ENCODE results near the gene CRAMP1. TPM values are rescaled to one million over a fixed set of nuclear protein-coding genes. Genes with fewer than 3 reads are reported as not detected.

The CRAMP1 gene
- total RNA-seq, 4 donors from 2014 or later, result 2.6 to 25.5 (median 8.6) TPM

DNA sequence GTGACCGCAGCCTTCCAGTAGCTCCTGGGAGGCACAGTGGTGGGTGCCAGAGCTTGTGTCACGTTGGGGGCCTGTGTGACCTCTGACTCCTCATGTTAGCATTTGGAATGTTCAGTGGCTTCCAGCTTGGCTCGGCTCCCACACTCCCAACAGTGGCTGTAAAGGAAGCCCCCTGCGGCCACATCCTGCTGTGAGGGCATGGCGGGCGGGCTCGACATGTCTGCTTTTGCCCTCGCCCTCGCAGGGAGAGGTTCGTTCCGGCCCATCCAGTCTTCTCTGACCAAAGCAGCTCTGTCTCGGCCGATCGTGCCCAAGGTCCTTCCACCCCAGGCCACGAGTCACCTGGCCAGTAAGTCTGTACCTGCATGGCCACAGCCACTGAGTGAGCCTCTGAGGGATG lies 53.7 kb downstream of the CRAMP1 start:
- H3K27ac ChIP-seq, result no peak overlapping the region
- no peak for DNase-seq
- H3K9me3 ChIP-seq, result no peaks in the 10 kb centered on the region
- intact Hi-C loops (cut with DNase I; ENCODE audit: low total_unique reads), result no loop called here
- no peaks in the 10 kb centered on the region for H3K4me1 ChIP-seq
- no peaks in the 10 kb centered on the region for H3K27me3 ChIP-seq
- TF ChIP-seq POLR2A (IDR thresholded peaks at IDR 0.05), result no peak
- TF ChIP-seq, protein P1, sequence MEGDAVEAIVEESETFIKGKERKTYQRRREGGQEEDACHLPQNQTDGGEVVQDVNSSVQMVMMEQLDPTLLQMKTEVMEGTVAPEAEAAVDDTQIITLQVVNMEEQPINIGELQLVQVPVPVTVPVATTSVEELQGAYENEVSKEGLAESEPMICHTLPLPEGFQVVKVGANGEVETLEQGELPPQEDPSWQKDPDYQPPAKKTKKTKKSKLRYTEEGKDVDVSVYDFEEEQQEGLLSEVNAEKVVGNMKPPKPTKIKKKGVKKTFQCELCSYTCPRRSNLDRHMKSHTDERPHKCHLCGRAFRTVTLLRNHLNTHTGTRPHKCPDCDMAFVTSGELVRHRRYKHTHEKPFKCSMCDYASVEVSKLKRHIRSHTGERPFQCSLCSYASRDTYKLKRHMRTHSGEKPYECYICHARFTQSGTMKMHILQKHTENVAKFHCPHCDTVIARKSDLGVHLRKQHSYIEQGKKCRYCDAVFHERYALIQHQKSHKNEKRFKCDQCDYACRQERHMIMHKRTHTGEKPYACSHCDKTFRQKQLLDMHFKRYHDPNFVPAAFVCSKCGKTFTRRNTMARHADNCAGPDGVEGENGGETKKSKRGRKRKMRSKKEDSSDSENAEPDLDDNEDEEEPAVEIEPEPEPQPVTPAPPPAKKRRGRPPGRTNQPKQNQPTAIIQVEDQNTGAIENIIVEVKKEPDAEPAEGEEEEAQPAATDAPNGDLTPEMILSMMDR (IDR thresholded peaks at IDR 0.05), result no peak
- no peaks in the 10 kb centered on the region for H3K36me3 ChIP-seq
- H3K4me3 ChIP-seq, result no peak overlapping the region

DNA sequence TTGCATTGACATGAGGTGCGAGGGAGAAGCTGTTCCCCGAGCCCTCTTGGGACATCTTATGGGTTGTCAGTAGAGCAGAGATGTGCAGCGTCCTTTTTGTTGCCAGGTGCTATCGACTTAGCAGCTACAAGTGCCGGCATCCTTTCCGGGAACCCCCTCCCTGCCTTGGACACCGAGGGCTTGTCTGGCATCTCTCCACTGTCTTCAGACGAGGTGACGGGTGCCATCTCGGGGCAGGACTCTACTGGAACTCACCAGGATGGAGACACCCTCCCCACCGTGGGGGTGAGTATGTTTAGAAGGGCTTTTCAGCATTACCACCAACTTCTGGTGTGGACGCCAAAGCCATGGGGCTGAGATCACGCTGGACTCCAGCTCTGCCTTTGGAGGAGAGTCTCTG lies 54.2 kb downstream of the CRAMP1 start:
- TF ChIP-seq POLR2A (IDR thresholded peaks at IDR 0.05), result no peak
- TF ChIP-seq, protein P1 (IDR thresholded peaks at IDR 0.05), result no peak
- Histone ChIP-seq H3K27me3 (no peaks in the 10 kb centered on the region), H3K27ac (no peak overlapping the region), H3K4me3 (no peak overlapping the region), H3K4me1 (no peaks in the 10 kb centered on the region), H3K9me3 (no peaks in the 10 kb centered on the region), H3K36me3 (no peaks in the 10 kb centered on the region)
- no peak for DNase-seq
- intact Hi-C loops (cut with DNase I; ENCODE audit: low total_unique reads), result no loop called here

DNA sequence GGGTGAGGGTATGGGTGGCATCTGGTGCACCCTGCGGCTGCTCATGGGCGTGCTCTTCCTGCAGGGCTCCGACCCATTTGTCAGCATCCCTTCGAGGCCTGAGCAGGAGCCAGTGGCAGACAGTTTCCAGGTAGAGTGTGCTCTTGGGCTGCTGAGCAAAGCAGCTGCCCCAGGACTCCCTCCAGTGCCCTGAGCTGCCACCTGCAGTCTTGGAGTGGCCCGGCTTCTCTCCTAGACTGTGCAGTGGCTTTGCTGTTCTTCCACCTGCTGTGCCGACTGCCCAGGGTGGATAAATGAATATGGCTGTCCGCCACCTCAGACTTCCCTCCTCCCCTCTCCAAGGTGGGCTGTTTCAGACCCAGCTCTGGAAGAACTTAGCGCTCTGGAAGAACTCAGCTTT lies 55.1 kb downstream of the CRAMP1 start:
- Histone ChIP-seq H3K27ac (no peak overlapping the region), H3K4me3 (no peak overlapping the region), H3K27me3 (no peaks in the 10 kb centered on the region), H3K36me3 (no peaks in the 10 kb centered on the region), H3K4me1 (no peaks in the 10 kb centered on the region), H3K9me3 (no peaks in the 10 kb centered on the region)
- intact Hi-C loops (cut with DNase I; ENCODE audit: low total_unique reads), result no loop called here
- TF ChIP-seq POLR2A (IDR thresholded peaks at IDR 0.05), result no peak
- TF ChIP-seq, protein P1 (IDR thresholded peaks at IDR 0.05), result no peak
- no peak for DNase-seq

DNA sequence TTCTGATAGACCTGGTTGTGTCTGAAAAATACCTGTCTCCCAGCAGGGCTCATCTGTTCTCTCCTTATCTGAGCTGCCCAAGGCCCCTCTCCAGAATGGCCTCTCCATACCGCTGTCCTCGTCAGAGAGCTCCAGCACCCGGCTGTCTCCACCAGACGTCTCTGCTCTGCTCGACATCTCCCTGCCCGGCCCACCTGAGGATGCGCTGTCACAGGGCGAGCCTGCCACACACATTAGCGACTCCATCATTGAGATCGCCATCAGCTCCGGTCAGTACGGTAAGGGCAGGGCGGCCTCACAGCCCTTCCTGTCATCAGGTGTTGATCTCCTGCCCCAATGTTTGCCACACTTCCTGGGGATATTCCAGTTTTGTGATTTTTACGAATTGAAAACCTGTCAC lies 55.8 kb downstream of the CRAMP1 start:
- intact Hi-C loops (cut with DNase I; ENCODE audit: low total_unique reads), result no loop called here
- Histone ChIP-seq H3K4me1 (no peaks in the 10 kb centered on the region), H3K27me3 (no peaks in the 10 kb centered on the region), H3K9me3 (no peaks in the 10 kb centered on the region), H3K27ac (no peak overlapping the region), H3K36me3 (no peaks in the 10 kb centered on the region), H3K4me3 (no peak overlapping the region)
- DNase-seq, result no peak
- TF ChIP-seq, protein P1 (IDR thresholded peaks at IDR 0.05), result no peak
- no peak for TF ChIP-seq POLR2A (IDR thresholded peaks at IDR 0.05)

DNA sequence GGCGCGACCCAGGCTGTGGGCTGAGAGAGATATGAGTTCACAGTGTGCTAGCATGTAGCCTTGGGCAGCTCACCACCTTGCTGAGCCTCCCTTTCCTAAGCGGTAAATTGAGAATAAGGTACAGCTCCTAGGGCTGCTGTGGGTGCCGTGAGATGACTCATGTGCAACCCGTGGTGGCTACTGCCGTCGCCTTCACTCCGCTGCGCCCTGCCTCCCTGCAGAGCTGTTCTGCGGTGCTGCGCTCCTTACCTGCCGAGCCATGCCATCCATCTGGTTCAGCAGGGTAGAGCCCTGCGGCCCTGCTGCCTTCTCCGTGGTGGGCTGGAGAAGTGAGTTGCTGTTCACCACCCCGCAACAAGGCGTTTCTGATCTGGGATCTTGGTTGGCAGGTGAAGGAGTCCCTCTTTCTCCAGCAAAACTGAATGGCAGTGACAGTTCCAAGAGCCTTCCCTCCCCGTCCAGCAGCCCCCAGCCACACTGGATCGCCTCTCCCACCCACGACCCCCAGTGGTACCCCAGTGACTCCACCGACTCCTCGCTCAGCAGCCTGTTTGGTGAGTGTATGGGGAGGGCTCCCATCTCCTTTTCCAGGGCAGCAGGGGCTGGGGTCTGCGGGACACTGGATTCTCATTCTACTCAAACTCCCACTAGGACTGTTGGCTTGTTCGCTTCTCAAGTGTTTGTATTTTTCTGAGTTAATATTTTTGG lies 56.6 kb downstream of the CRAMP1 start:
- intact Hi-C loops (cut with DNase I; ENCODE audit: low total_unique reads), result no loop called here

More for the DNA sequence above, 56.6 kb downstream of the CRAMP1 start:
- no peak for TF ChIP-seq POLR2A (IDR thresholded peaks at IDR 0.05)
- TF ChIP-seq, protein P1 (IDR thresholded peaks at IDR 0.05), result no peak
- H3K36me3 ChIP-seq, result no peaks in the 10 kb centered on the region
- no peaks in the 10 kb centered on the region for H3K4me1 ChIP-seq
- no peak overlapping the region for H3K27ac ChIP-seq
- no peak overlapping the region for H3K4me3 ChIP-seq
- H3K9me3 ChIP-seq, result no peaks in the 10 kb centered on the region
- DNase-seq, result no peak
- no peaks in the 10 kb centered on the region for H3K27me3 ChIP-seq
